ENCODE results near the gene ATP5MC2.

Gene ATP5MC2

DNA sequence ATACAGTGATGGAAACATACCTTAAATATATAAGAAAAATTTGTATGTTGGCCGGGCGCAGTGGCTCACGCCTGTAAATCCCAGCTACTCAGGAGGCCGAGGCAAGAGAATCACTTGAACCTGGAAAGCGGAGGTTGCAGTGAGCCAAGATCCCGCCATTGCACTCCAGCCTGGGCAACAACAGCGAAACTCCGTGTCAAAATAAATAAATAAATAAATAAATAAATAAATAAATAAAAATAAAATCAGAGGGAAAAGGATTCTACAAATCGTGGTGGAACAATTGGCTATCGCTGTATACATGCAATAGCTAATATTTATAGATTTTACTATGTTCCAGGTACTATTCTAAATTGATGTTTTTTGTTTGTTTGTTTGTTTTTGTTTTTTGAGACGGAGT lies 48.0 kb downstream of the ATP5MC2 start:
- H3K4me3 ChIP-seq (ENCODE audit: low read length): no peak overlapping the region
- no peak overlapping the region for H3K27ac ChIP-seq (ENCODE audit: low read length)
- no peaks in the 10 kb centered on the region; the same call in 1 of the 2 replicates for H3K4me1 ChIP-seq (ENCODE audit: control insufficient read depth, insufficient read depth, low read length)
- H3K36me3 ChIP-seq (ENCODE audit: control insufficient read depth, insufficient read depth, low read length): no peaks in the 10 kb centered on the region
- no peak for DNase-seq (ENCODE audit: low read depth, low spot score)
- H3K27me3 ChIP-seq (ENCODE audit: control insufficient read depth, insufficient read depth, low read length): no peaks in the 10 kb centered on the region
- no CpG with 5 or more reads among the region's 11 CpGs for WGBS (ENCODE audit: insufficient coverage, insufficient read length)
- H3K9me3 ChIP-seq (ENCODE audit: control insufficient read depth, insufficient read depth, low read length): no peaks in the 10 kb centered on the region

DNA sequence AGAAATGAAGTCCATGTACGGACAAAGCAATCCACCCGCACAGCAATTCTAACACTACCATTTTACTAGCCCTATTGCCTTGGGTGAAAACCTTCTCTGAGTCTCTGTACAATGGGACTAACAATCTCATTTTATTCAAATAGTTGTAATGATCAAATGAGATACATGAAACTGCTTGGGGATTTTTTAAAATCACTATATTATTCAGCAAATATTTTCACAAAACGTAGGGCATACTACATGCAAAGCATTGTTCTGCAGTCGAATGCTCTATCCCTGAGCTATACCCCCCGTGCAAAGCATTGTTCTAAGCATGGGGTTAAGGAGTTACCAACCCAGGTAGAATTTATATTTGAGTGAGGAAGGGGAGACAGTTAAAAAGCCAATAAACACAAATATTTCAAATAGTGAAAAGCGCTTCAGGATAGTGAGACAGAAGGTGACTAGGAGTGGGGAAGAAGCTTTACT lies 49.1 kb downstream of the ATP5MC2 start:
- H3K27ac ChIP-seq (ENCODE audit: low read length): no peak overlapping the region

DNA sequence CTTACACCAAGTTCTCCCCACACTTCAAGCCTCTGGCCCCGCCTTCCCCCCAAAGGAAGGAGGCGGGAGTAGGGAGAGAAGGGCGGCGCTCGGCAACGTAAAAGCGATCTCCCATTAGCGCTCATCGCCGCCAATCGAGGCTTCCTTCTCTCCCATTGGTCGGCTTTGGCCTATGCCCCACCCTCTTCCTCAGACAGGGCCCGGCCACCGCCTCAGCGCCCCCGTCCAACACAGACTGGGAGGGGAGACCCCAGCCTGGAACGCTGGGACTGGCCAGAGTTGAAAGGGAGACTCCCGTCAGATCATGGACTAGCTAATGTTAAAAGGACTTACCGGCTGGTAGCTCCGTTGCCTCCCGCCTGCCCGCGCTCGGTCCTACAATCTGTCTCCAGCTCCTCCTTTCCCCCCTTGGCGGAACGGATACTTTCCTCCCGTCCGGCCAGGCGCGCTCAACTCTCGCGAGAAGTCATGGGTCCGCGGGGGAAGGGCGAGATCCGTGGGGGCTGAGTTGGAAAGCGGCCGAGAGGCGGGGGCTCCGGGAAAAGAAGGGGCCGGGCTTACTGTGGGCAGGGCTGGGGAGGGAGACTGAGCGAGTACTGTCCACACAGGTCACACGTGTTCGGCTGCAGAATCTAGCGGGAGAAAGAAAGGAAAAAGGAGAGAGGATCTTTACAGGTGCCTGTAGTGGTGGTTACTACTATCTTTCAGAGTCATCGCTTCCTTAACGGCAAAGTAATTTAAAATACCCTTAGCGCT lies 49.8 kb downstream of the ATP5MC2 start, which contains the start of gene ATF7:
ATF7 (minus strand) TSS at position 437 of the 756 bp plus-strand sequence. CDS start 25,382 bp downstream, outside the sequence.
- H3K36me3 ChIP-seq (ENCODE audit: control insufficient read depth, insufficient read depth, low read length): no peaks in the 10 kb centered on the region
- no peak within 1 kb of the TSS for H3K27ac ChIP-seq (ENCODE audit: low read length)
- H3K4me3 ChIP-seq (ENCODE audit: low read length): peak within 1 kb of the TSS; percentile 77; the same call in 1 of the 2 replicates
- no peaks in the 10 kb centered on the region; the same call in 1 of the 2 replicates for H3K4me1 ChIP-seq (ENCODE audit: control insufficient read depth, insufficient read depth, low read length)
- no peaks in the 10 kb centered on the region for H3K9me3 ChIP-seq (ENCODE audit: control insufficient read depth, insufficient read depth, low read length)
- peak; percentile 94 for DNase-seq (ENCODE audit: low read depth, low spot score)
- H3K27me3 ChIP-seq (ENCODE audit: control insufficient read depth, insufficient read depth, low read length): no peaks in the 10 kb centered on the region
- no CpG with 5 or more reads among the region's 48 CpGs for WGBS (ENCODE audit: insufficient coverage, insufficient read length)

More for the DNA sequence above, 49.1 kb downstream of the ATP5MC2 start:
- DNase-seq (ENCODE audit: low read depth, low spot score): no peak
- peak overlapping the region; percentile 77; the same call in 1 of the 2 replicates for H3K4me3 ChIP-seq (ENCODE audit: low read length)
- no CpG with 5 or more reads among the region's 6 CpGs for WGBS (ENCODE audit: insufficient coverage, insufficient read length)
- no peaks in the 10 kb centered on the region for H3K27me3 ChIP-seq (ENCODE audit: control insufficient read depth, insufficient read depth, low read length)
- H3K36me3 ChIP-seq (ENCODE audit: control insufficient read depth, insufficient read depth, low read length): no peaks in the 10 kb centered on the region
- H3K9me3 ChIP-seq (ENCODE audit: control insufficient read depth, insufficient read depth, low read length): no peaks in the 10 kb centered on the region
- H3K4me1 ChIP-seq (ENCODE audit: control insufficient read depth, insufficient read depth, low read length): no peaks in the 10 kb centered on the region; the same call in 1 of the 2 replicates

DNA sequence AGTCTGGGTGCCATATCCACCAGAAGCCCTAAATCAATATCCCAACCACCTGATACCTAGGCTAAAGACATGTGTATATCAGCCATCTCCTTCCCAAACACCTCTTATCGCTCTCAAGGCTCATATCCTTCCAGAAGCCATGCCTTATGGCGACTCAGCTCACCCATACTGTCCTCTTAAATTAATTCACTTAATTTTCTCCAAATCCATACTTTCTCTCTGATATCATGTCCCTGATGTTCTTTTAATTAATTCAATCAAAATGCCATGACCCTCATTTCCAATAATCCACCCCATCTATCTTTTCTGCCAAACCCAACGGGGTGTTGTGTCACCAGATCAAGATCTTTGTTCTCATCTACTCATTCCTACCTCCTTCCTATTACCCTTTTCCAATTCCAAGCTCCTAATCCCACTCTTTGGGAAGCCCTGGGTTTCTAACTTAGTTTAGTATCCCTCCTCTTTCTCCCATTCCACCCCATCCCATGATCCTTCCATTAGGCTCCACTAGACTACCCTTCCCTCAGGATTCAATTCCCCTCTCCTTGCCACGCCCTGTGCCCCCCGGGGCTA lies 50.4 kb downstream of the ATP5MC2 start:
- H3K9me3 ChIP-seq (ENCODE audit: control insufficient read depth, insufficient read depth, low read length): no peaks in the 10 kb centered on the region
- WGBS (ENCODE audit: insufficient coverage, insufficient read length): 100% methylated on average over 1 of the region's 5 CpGs
- H3K4me1 ChIP-seq (ENCODE audit: control insufficient read depth, insufficient read depth, low read length): no peaks in the 10 kb centered on the region; the same call in 1 of the 2 replicates
- H3K27ac ChIP-seq (ENCODE audit: low read length): no peak overlapping the region
- DNase-seq (ENCODE audit: low read depth, low spot score): no peak
- H3K4me3 ChIP-seq (ENCODE audit: low read length): peak overlapping the region; percentile 27; the same call in 1 of the 2 replicates
- no peaks in the 10 kb centered on the region for H3K27me3 ChIP-seq (ENCODE audit: control insufficient read depth, insufficient read depth, low read length)
- H3K36me3 ChIP-seq (ENCODE audit: control insufficient read depth, insufficient read depth, low read length): no peaks in the 10 kb centered on the region

DNA sequence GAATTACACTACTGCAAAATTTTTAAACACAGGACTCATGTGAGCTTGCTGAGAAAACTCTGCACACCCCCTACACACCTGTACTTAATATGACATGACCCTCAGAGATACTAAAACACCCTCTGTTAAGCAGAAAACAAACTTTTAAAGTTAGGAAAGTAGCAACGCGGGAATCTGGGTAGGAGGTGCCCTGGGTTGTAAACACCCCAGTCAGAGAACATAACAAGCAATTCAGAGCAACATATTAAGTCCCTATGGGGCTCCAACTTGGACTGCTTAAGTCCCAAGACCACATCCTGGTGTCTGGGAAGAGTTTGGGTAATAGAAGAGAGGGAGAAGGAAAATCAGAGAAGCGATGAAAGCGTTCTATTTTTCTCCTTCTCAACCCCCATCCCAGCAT lies 50.9 kb downstream of the ATP5MC2 start:
- Histone ChIP-seq H3K9me3 (ENCODE audit: control insufficient read depth, insufficient read depth, low read length) (no peaks in the 10 kb centered on the region), H3K4me1 (ENCODE audit: control insufficient read depth, insufficient read depth, low read length) (no peaks in the 10 kb centered on the region; the same call in 1 of the 2 replicates), H3K36me3 (ENCODE audit: control insufficient read depth, insufficient read depth, low read length) (no peaks in the 10 kb centered on the region), H3K27me3 (ENCODE audit: control insufficient read depth, insufficient read depth, low read length) (no peaks in the 10 kb centered on the region), H3K4me3 (ENCODE audit: low read length) (no peak overlapping the region), H3K27ac (ENCODE audit: low read length) (no peak overlapping the region)
- no CpG with 5 or more reads among the region's 4 CpGs for WGBS (ENCODE audit: insufficient coverage, insufficient read length)
- DNase-seq (ENCODE audit: low read depth, low spot score): no peak

DNA sequence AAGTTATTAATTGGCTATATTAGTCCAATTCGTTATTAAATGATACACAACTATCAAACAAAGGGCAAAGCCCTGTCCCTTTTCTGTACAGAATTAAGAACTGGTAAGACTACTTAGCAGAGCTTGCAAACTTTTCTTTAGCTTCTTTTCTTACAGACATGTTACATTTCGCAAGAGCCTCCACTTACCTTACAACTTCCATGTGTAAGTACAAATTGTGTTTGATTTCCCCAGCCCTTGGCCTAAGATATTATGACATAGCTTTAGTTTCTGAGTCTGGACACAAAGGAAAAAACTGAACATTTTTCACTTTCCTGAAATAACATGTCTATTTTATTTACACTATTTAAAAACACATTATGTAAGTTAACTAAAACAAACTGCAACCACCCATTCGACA lies 51.4 kb downstream of the ATP5MC2 start:
- no peaks in the 10 kb centered on the region for H3K27me3 ChIP-seq (ENCODE audit: control insufficient read depth, insufficient read depth, low read length)

DNA sequence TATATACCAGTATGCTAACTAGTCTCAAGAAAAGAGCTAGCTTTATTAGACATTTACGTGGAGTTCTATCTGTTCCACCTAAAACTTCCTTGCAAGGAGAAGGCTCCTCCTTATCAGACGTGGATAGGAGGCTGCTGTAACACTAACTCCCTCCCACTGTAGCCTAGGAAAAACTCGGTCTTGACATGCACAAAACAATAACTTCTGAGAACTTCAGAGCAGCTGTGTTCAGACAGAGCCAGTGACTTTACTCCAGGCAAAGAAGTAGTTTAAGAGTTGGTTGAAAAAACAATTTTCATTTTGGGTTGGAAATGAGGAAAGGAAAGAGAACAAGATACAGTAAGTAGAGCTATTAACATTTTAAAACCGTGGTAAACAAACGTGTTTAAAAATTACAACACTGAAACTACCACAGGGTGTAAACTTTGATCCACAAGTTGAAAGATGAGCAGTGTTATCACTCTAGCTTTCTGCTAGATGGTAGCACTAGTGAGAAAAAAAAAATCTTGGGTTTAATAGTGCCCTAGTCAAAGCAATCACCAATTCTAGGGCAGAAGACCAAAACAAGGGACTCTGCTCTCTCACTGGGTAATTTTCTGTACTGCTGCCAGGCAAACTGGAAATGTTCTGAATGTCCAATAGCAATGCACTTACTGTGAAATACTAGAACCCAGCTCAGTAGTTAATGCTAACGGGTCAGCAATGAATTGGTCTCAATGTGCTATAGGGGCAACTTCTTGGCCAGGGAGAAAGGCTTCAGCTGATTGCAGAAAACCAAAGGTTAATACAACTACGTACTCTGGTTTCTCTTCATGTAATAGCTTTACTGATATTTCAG lies 52.1 kb downstream of the ATP5MC2 start:
- H3K4me1 ChIP-seq (ENCODE audit: control insufficient read depth, insufficient read depth, low read length): no peaks in the 10 kb centered on the region; the same call in 1 of the 2 replicates
- no peak overlapping the region for H3K4me3 ChIP-seq (ENCODE audit: low read length)
- DNase-seq (ENCODE audit: low read depth, low spot score): no peak
- H3K27me3 ChIP-seq (ENCODE audit: control insufficient read depth, insufficient read depth, low read length): no peaks in the 10 kb centered on the region
- no peak overlapping the region for H3K27ac ChIP-seq (ENCODE audit: low read length)
- H3K9me3 ChIP-seq (ENCODE audit: control insufficient read depth, insufficient read depth, low read length): no peaks in the 10 kb centered on the region
- no CpG with 5 or more reads among the region's 7 CpGs for WGBS (ENCODE audit: insufficient coverage, insufficient read length)
- no peaks in the 10 kb centered on the region for H3K36me3 ChIP-seq (ENCODE audit: control insufficient read depth, insufficient read depth, low read length)

More for the DNA sequence above, 51.4 kb downstream of the ATP5MC2 start:
- no peaks in the 10 kb centered on the region for H3K9me3 ChIP-seq (ENCODE audit: control insufficient read depth, insufficient read depth, low read length)
- H3K4me3 ChIP-seq (ENCODE audit: low read length): no peak overlapping the region
- DNase-seq (ENCODE audit: low read depth, low spot score): no peak
- no peaks in the 10 kb centered on the region; the same call in 1 of the 2 replicates for H3K4me1 ChIP-seq (ENCODE audit: control insufficient read depth, insufficient read depth, low read length)
- WGBS (ENCODE audit: insufficient coverage, insufficient read length): no CpG with 5 or more reads among the region's 3 CpGs
- no peak overlapping the region for H3K27ac ChIP-seq (ENCODE audit: low read length)
- no peaks in the 10 kb centered on the region for H3K36me3 ChIP-seq (ENCODE audit: control insufficient read depth, insufficient read depth, low read length)

DNA sequence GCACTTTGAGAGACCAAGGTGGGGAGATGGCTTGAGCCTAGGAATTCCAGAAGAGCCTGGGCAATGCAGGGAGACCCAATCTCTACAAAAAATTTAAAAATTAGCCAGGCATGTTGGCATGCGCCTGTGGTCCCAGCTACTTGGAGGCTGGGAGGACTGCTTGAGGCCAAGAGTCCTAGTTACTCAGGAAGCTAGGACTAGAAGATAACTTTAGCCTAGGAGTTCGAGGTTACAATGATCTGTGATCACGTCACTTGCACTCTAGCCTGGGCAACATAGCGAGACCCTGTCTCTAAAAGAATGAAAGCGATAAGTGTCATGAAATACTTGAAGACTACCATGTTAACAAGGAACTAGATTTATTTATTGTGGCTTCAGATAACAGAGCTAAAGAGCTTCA lies 53.2 kb downstream of the ATP5MC2 start:
- Histone ChIP-seq H3K27me3 (ENCODE audit: control insufficient read depth, insufficient read depth, low read length) (no peaks in the 10 kb centered on the region), H3K27ac (ENCODE audit: low read length) (no peak overlapping the region), H3K36me3 (ENCODE audit: control insufficient read depth, insufficient read depth, low read length) (no peaks in the 10 kb centered on the region), H3K4me3 (ENCODE audit: low read length) (no peak overlapping the region), H3K4me1 (ENCODE audit: control insufficient read depth, insufficient read depth, low read length) (no peaks in the 10 kb centered on the region; the same call in 1 of the 2 replicates), H3K9me3 (ENCODE audit: control insufficient read depth, insufficient read depth, low read length) (no peaks in the 10 kb centered on the region)
- WGBS (ENCODE audit: insufficient coverage, insufficient read length): no CpG with 5 or more reads among the region's 5 CpGs
- DNase-seq (ENCODE audit: low read depth, low spot score): no peak

DNA sequence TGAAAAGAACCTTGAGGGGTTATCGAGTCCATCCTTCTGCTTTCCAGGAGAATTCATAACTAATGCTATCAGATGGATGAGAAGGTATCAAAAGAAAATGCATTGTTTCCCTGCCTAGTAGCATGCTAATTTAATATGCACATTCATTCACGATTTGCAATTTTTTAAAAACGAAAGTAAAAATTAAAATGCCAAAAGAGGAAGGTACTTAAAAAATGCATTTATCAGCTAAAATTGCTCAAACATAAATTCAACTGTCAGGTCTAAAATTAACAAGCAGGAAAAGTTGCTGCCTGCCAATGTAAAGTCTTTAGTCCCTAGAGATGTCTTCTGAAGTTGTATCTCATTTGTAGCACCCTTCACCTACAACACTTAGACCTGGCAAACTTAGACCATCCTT lies 57.6 kb downstream of the ATP5MC2 start:
- WGBS (ENCODE audit: insufficient coverage, insufficient read length): no CpG with 5 or more reads among the region's 3 CpGs
- Histone ChIP-seq H3K4me1 (ENCODE audit: control insufficient read depth, insufficient read depth, low read length) (no peaks in the 10 kb centered on the region), H3K27ac (ENCODE audit: low read length) (no peak overlapping the region), H3K9me3 (ENCODE audit: control insufficient read depth, insufficient read depth, low read length) (no peaks in the 10 kb centered on the region), H3K36me3 (ENCODE audit: control insufficient read depth, insufficient read depth, low read length) (no peaks in the 10 kb centered on the region), H3K4me3 (ENCODE audit: low read length) (no peak overlapping the region), H3K27me3 (ENCODE audit: control insufficient read depth, insufficient read depth, low read length) (no peaks in the 10 kb centered on the region)
- no peak for DNase-seq (ENCODE audit: low read depth, low spot score)

DNA sequence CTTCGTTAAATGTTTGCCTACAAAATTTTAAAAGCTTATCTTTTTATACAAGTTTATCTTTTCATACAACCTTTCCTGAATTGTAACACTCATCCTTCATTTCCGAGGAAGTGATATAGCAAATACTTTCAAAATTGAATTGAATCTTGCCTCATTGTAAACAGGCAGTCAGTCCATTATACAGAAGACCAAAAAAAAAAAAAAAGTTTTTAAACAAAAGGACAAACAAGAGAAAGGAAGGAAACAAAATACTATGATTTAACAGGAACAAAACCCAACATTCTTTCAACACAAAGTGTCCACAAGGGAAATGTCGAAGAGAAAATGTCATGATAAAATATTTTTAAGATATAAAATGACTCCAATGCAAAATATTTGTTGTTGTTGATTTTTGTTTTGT lies 58.2 kb downstream of the ATP5MC2 start:
- Histone ChIP-seq H3K27me3 (ENCODE audit: control insufficient read depth, insufficient read depth, low read length) (no peaks in the 10 kb centered on the region), H3K4me3 (ENCODE audit: low read length) (no peak overlapping the region), H3K4me1 (ENCODE audit: control insufficient read depth, insufficient read depth, low read length) (no peaks in the 10 kb centered on the region), H3K9me3 (ENCODE audit: control insufficient read depth, insufficient read depth, low read length) (no peaks in the 10 kb centered on the region), H3K36me3 (ENCODE audit: control insufficient read depth, insufficient read depth, low read length) (no peaks in the 10 kb centered on the region), H3K27ac (ENCODE audit: low read length) (no peak overlapping the region)
- DNase-seq (ENCODE audit: low read depth, low spot score): no peak
- no CpG with 5 or more reads among the region's 3 CpGs for WGBS (ENCODE audit: insufficient coverage, insufficient read length)

Data from iPS DF 6.9 (cell line).